HL-60 (cell line): ENCODE results near the gene GPAT2.
"Not testable (repeated sequence)": the region's sequence is repeated elsewhere in the genome, so short reads cannot be mapped to it uniquely, and the experiment has no call there.

Source experiments
- DNase-seq, 2 experiments: peaks; one replicate each; pipeline ENCODE4 v3.0.0-alpha.2; 2010 to 2020; ENCODE audit warnings: low read depth in 1 of 2, low spot score in 1 of 2
- H3K27ac ChIP-seq: fragments of 250-450 bp; sonication (Bioruptor Pico); replicated peaks from 2 replicates; pipeline ENCODE4 v1.5.1; 2020; ENCODE audit warnings: mild to moderate bottlenecking, moderate library complexity
- H3K27me3 ChIP-seq: fragments of 250-450 bp; sonication (Bioruptor Pico); 2 replicates; pipeline ENCODE4 v1.5.1; 2021; ENCODE audit warnings: mild to moderate bottlenecking, moderate library complexity; ENCODE audit not compliant: insufficient read depth, poor library complexity, severe bottlenecking
- H3K4me3 ChIP-seq: replicated peaks from 2 replicates; pipeline ENCODE4 v1.5.1; 2011; ENCODE audit warnings: mild to moderate bottlenecking, control low read depth, low read length; ENCODE audit not compliant: insufficient read depth
- CTCF ChIP-seq: IDR thresholded peaks from one replicate; pipeline ENCODE4 v1.5.1; 2011; ENCODE audit warnings: low read length, control low read depth, inconsistent platforms; ENCODE audit not compliant: insufficient read depth

Gene GPAT2

GRCh38 chr2:96012086-96012791 is 22.5 kb downstream of the GPAT2 start:
- H3K4me3 ChIP-seq, H3K27me3 ChIP-seq, DNase-seq, H3K27ac ChIP-seq: not testable (repeated sequence)

- peak overlapping the region; percentile 25 for H3K4me3 ChIP-seq
- H3K27ac ChIP-seq, H3K27me3 ChIP-seq: not testable (repeated sequence)
- peak; percentile 5 for TF ChIP-seq CTCF
- peak; percentile 32 to 73 for DNase-seq
Observed at GRCh38 chr2:96011129-96011455, 23.6 kb downstream of the GPAT2 start.

- not testable (repeated sequence) for H3K27me3 ChIP-seq, H3K27ac ChIP-seq
- DNase-seq, result peak; percentile 63 to 96
- peak overlapping the region; percentile 45 for H3K4me3 ChIP-seq
Observed at GRCh38 chr2:96010320-96011128, 24.2 kb downstream of the GPAT2 start.

- peak overlapping the region; percentile 45 for H3K4me3 ChIP-seq
- H3K27me3 ChIP-seq, H3K27ac ChIP-seq, DNase-seq: not testable (repeated sequence)
Observed at GRCh38 chr2:96009833-96010232, 24.9 kb downstream of the GPAT2 start.

- not testable (repeated sequence) for H3K4me3 ChIP-seq, H3K27ac ChIP-seq, DNase-seq, H3K27me3 ChIP-seq
Observed at GRCh38 chr2:96008051-96008450, 26.7 kb downstream of the GPAT2 start.

- not testable (repeated sequence) for DNase-seq, H3K27me3 ChIP-seq, H3K27ac ChIP-seq, H3K4me3 ChIP-seq
Observed at GRCh38 chr2:96006248-96006647, 28.5 kb downstream of the GPAT2 start.

- H3K27me3 ChIP-seq, result not testable (repeated sequence)
- DNase-seq, result peak; percentile 26 to 56
- TF ChIP-seq CTCF, result peak; percentile 34
- Histone ChIP-seq H3K27ac (peak overlapping the region; percentile 95), H3K4me3 (peak overlapping the region; percentile 53)
Observed at GRCh38 chr2:95992520-95993272, 42.0 kb downstream of the GPAT2 start.

- DNase-seq, result peak in 1 of 2 experiments; percentile 32
- H3K27me3 ChIP-seq, result not testable (repeated sequence)
- peak overlapping the region; percentile 53 for H3K4me3 ChIP-seq
- peak overlapping the region; percentile 95 for H3K27ac ChIP-seq
Observed at GRCh38 chr2:95992102-95992501, 42.6 kb downstream of the GPAT2 start.
